ENCODE results near the gene NEU2.
A peak's percentile ranks its signal among the peaks of the same experiment; 100 is the strongest.

- TF ChIP-seq CTCF (IDR thresholded peaks at IDR 0.05 in 8 of 11, conservative IDR thresholded peaks at IDR 0.05 in 3 of 11) (peak in 5 of 11 experiments; percentile 11 to 42 (median 27)), POLR2AphosphoS5 (IDR thresholded peaks at IDR 0.05) (peak; percentile 91 to 97 (median 95))
Measured at GRCh38 chr2:233059797-233060500, 27.5 kb downstream of the NEU2 start, which contains the start of gene INPP5D.

Measured in spleen (tissue), 7 donors.